ENCODE results near the gene LTO1. TPM values are rescaled to one million over a fixed set of nuclear protein-coding genes. Genes with fewer than 3 reads are reported as not detected.
A peak's percentile ranks its signal among the peaks of the same experiment; 100 is the strongest.

LTO1 gene
- total RNA-seq, 1 donor, result 19.0 TPM

GRCh38 chr11:69686452-69686851 is 11.3 kb upstream of the LTO1 start:
- DNase-seq (ENCODE audit: low read depth), result no peak
- no peak for TF ChIP-seq CTCF (IDR thresholded peaks at IDR 0.05; ENCODE audit: insufficient read depth, low read depth, low read length)
- H3K4me3 ChIP-seq (ENCODE audit: low read depth, low read length), result no peak overlapping the region

- H3K4me3 ChIP-seq (ENCODE audit: low read depth, low read length), result no peak overlapping the region
- TF ChIP-seq CTCF (IDR thresholded peaks at IDR 0.05; ENCODE audit: insufficient read depth, low read depth, low read length), result no peak
- DNase-seq (ENCODE audit: low read depth), result no peak
Measured at GRCh38 chr11:69685348-69685747, 10.2 kb upstream of the LTO1 start.

GRCh38 chr11:69684651-69685050 is 9.5 kb upstream of the LTO1 start:
- H3K4me3 ChIP-seq (ENCODE audit: low read depth, low read length), result no peak overlapping the region
- no peak for DNase-seq (ENCODE audit: low read depth)
- TF ChIP-seq CTCF (IDR thresholded peaks at IDR 0.05; ENCODE audit: insufficient read depth, low read depth, low read length), result no peak

GRCh38 chr11:69683764-69684333 is 8.7 kb upstream of the LTO1 start:
- peak; percentile 49 for TF ChIP-seq CTCF (IDR thresholded peaks at IDR 0.05; ENCODE audit: insufficient read depth, low read depth, low read length)
- no peak for DNase-seq (ENCODE audit: low read depth)
- no peak overlapping the region for H3K4me3 ChIP-seq (ENCODE audit: low read depth, low read length)

- H3K4me3 ChIP-seq (ENCODE audit: low read depth, low read length), result no peak overlapping the region
- TF ChIP-seq CTCF (IDR thresholded peaks at IDR 0.05; ENCODE audit: insufficient read depth, low read depth, low read length), result no peak
- no peak for DNase-seq (ENCODE audit: low read depth)
Measured at GRCh38 chr11:69682681-69683326, 7.7 kb upstream of the LTO1 start.

- TF ChIP-seq CTCF (IDR thresholded peaks at IDR 0.05; ENCODE audit: insufficient read depth, low read depth, low read length), result no peak
- no peak overlapping the region for H3K4me3 ChIP-seq (ENCODE audit: low read depth, low read length)
- DNase-seq (ENCODE audit: low read depth), result no peak
Measured at GRCh38 chr11:69682221-69682620, 7.1 kb upstream of the LTO1 start.

GRCh38 chr11:69680688-69681087 is 5.5 kb upstream of the LTO1 start:
- no peak for TF ChIP-seq CTCF (IDR thresholded peaks at IDR 0.05; ENCODE audit: insufficient read depth, low read depth, low read length)
- DNase-seq (ENCODE audit: low read depth), result no peak
- H3K4me3 ChIP-seq (ENCODE audit: low read depth, low read length), result no peak overlapping the region

All from fibroblast of villous mesenchyme (primary cell).